Activated CD4-positive, alpha-beta T cell treated with anti-CD3 and anti-CD28 coated beads, Interleukin-2, amount 50 U/mL, for 4 hours (primary cell): ENCODE data around the gene RTL9.
"Not testable (repeated sequence)": the region's sequence is repeated elsewhere in the genome, so short reads cannot be mapped to it uniquely, and the experiment has no call there.

Experiments
- DNase-seq, 2 experiments: peaks; one replicate each; pipeline ENCODE4 v3.0.0-alpha.2; 2020

RTL9 gene

DNA sequence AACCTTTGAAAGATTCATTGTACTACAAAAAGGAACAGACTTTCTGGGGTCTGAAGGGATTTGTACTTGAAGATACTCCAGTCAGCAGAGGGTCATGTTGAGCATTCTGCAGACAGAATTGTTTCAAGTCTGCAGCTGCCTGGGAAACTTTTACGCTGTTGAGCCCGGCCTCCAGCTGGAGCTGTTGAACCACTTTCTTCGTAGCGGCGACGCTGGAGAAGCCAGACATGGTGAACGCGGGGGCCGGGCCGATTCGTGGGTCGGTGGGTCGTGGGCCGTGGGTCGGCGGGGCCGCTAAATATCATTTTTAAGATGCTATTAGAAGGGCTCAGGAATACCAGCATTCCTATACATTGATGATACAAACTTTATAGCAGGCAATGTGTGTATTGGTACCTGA lies 12.0 kb upstream of the RTL9 start:
- DNase-seq: no peak

DNA sequence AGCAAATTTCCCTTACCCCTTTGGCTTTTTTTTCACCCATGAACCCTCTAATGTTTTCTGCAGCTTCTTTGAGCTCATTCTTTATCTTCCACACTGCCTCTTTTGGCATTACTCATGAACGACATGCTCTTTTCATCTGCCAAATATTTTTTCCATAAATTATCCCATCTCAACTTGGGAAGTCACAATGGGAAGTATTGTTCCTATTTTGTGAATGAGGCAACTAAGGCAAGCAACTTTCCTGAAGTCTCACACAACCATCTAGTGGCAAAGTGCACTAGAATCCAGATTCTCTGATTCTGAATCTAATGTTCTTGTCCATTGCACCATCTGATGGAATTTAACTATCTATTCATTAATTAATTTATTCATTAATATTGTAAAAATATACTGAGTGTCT lies 625 bp downstream of the RTL9 start:
- no peak for DNase-seq

DNA sequence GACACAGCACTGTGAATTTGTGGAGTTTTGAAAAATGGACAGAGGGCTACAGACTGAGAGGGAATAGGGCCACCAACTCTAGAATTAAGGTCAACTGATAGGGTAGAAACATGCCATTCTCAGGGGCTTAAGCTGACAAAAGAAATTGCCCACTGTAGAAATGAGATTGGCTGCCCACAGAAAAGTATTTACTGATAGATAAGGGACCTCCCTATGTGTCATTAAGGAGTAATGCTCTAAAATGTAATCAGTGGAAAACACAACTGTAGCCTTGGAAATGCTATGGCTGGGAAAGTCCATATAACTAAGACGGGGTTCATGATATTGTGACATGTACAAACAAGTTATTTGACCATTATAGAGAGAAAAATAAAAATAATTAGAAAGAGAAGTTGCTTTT lies 4.6 kb downstream of the RTL9 start:
- DNase-seq: no peak

DNA sequence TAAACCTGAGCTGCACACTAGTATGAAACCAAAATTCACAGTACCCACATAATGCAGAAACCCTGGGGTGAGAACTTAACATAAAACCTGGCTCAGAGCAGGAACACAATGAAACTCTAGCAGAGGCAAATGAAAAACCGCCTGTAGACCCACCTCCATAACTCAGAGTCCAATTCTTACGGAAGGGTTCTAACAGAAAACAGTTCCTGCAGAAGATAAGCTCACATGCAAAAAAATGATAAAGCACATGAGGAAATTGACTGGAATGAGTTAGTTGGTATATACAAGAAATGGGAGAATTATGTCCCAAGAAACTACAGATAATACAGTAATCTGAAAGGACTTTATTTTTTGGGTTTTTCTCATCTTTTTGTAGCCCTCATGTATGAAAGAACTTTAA lies 14.7 kb downstream of the RTL9 start:
- no peak for DNase-seq

DNA sequence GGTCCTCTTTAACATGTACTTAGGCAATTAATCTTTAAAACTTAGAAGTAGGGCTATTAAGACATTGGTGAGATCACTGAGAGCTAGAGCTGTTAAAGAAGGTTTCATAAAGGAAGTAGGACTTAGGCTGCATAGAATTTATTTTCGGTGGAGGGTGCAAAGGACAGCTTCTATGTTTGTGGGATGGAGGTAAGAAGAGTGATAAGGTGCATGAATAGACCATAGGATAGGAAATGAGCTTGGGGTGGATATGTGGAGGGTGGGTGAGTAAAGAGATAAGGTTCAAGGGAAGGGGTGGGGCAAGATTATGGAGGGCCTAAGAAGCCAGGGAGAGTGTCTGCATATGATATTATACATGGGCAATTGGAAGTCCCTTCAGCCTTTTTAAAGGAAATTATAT lies 15.9 kb downstream of the RTL9 start:
- DNase-seq: no peak

DNA sequence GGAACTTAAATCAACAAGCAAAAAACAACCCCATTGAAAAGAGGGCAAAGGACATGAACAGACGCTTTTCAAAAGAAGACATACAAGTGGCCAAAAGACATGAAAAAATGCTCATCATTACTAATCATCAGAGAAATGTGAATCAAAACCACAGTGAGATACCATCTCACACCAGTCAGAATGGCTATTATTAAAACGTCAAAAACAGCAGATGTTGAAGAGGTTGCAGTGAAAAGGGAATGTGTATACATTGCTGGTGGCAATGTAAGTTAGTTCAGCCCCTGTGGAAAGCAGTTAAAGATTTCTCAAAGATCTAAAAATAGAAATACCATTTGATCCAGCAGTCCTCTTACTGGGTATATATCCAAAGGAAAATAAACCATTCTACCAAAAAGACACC lies 22.6 kb downstream of the RTL9 start:
- DNase-seq: no peak

DNA sequence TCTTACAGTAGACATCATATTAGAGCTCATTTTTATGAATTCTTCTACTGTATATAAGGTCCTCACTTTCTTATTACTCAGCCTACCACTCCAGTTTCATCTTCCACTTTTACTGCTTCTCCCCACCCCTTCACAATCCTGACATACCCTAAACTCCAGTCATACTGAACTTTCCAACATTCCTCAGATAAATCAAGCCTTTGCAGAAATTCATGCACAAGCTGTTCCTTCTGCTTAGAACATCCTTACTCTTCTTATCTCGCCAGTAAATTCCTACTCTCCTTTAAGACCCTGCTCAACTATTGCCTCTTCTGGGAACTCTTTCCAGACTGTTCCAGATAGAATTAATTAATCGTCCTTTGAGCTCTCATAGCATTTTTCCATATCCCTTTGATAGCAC lies 24.8 kb downstream of the RTL9 start:
- DNase-seq: no peak

DNA sequence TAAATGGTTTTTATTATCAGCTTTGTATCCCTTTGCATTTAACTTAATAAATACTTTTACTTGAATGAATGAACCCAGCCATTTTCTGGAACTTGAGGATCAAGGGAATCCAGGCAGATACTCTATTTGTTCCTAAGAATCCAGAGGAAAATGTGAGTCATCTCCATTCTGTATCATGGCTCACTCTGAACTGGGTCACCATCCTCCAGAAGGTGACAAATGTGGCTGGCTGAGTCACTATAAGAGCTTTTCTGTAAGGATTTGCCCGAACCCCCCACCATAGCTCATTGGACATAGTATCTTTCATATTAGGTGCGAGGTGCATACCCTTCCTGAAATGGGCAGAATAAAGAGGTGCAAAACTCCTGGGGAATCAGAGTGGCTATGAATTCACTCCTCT lies 25.8 kb downstream of the RTL9 start:
- DNase-seq: no peak

DNA sequence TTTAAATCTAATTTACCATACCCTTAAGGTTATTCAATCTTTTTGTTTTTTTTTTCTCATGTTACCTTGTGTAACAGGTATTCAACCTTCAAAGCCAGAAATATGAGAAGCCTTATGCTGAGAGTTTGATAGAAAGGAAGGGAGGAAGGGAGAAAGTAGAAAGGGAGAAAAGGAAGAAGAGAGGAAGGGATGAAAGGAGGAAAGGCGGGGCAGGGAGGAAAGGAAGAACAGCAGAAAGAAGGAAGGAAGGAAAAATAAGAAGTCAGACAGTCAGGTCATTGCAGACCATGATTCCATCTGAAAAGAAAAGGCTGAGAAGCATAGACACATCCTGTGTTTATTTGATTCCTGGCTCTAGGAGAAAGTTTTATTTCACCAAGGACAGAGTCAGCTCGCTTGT lies 30.9 kb downstream of the RTL9 start:
- no peak for DNase-seq

DNA sequence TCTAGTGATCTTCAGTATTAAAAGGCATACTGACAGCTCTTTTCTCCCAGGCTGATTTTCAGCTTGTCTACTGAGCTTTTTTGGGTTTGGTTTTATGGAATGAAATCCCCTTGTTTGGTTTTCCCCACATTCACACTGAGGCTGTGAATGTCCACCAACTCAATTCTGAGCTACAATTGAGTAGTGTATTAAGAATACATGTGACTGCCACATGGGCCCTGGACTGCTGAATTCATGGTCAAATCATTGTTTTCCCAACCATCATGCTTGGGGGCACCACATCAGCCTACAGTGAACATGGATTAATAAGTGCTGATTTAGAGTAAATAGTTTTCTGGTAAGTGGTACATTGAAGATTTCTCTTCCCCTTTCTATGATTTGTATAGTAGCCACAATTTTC lies 32.4 kb downstream of the RTL9 start:
- DNase-seq: no peak

DNA sequence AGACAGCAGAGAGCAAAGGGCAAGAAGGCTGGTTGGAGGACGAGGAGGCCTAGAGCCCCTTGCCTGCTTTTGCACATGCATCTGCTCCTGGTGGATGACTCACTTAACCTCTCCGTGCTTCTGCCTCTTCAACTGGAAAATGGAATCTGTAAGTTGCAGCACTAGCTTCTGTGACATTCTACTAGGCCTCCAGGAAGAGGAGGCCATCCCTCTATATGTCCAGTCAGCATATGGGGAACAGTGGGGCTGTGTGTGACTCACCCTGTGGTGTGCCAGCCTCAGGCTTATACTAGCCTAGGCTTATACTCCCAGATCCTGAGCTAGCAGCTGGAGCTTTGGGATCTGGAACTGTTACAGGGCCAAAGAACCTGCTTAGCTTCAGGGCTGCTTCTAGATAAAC lies 36.0 kb downstream of the RTL9 start:
- DNase-seq: no peak

DNA sequence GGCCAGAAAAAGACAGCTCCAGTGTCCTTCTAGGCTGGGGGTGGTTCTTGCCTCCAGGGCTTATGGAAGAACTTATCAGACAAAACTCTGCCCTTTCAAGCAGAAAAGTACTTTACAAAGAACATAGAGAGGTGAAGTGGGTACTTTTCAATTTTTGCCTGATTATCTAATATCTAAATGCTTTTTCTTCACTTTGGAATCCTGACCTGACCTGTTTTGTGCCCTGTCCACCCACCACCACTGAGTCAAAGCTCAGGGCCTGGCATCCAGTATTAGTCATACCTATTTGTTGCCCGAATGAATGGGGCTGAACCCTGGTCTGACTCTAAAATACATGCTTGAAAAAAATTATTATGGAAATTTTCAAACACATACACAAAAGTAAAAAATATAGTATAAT lies 37.2 kb downstream of the RTL9 start:
- no peak for DNase-seq

DNA sequence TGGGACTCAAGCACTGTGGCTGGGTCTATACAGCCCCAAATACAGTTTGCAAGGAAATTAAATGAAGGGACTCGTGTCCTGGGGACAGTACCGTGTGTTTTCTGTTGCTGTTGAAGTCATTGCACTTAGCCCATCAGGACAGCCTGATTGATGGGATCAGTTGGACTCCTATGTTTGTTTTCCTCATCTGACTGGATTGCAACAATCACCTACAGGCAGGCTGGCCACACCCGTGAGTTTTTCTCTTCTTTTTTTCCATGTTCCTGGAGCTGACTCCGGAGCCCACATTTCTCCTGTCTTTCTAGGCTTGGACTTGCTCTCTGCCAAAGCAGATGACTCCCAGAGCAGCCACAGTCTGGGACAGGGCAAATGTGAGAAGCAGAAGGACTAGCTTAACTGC lies 38.1 kb downstream of the RTL9 start:
- DNase-seq: no peak

DNA sequence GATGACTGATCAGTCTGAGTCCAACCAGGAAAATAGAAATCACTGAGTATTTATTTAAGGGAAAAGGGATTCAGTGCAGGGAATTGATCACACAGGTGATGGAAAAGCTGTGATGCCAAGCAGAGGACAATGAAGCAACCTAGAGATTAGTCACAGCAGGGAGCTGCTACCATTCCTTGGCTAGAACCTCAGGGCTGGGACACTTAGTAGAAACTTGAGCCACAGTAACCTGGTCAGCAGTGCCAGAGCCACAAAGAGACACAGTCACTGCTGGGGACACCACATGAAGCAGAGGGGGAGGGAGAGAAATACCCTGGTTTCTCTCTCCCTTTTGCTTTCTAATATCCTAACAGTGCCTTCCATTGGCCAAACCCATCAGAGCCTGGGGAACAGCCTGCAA lies 38.7 kb downstream of the RTL9 start:
- no peak for DNase-seq

DNA sequence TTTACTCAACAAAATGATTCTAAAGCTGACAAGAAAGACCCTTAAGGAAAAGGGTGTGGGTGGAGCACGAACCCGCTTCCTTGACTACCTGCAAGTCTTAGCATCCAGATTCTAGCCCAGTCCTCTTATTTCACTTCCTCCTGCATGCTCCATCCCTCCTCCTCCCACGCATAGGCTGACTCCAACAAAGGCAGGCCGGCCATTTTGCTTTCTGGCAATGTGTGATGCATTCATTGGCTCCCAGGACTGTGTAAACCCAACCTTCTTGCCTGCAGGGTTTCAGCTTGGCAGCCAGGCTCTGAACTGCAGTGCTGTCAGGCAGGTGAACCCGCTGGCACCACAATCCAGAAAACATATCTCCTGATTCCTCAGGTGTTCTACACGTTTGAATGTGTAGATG lies 39.3 kb downstream of the RTL9 start:
- no peak for DNase-seq

DNA sequence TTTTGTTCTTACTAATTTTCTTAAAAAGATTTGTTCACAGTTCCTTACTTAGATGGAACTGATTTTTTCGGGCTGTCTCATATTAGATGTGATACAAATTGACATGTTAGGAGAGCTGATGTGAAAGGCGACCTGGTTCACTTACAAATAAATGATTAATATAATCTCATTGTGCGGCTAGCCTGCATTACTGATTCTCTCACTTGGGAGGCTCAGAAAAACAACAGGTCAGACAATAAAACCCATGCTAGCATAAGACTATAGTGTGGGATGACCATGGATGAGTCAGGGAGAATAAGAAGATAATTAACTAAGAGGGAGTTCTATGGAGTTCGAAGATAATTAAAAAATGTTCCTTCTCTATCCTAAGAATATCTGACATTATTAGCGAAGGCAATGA lies 40.8 kb downstream of the RTL9 start:
- no peak for DNase-seq

DNA sequence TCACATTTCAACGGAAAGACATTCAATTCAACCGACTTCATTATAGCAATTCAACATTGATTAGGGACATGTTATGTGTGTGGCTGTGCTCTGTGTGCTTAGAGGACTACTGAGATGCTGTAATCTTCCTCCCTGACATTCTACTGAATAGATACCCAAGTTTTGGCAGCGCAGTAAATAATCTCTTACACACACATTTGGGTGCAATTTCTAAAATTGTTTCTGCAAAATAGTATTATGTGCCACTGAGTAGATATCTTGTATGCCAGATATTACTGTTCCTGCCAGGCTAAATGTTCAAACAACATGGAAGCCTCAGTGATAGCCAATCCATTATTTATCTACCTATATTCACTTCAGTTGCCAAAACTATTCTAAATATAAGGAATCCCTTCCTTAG lies 41.3 kb downstream of the RTL9 start:
- no peak for DNase-seq

DNA sequence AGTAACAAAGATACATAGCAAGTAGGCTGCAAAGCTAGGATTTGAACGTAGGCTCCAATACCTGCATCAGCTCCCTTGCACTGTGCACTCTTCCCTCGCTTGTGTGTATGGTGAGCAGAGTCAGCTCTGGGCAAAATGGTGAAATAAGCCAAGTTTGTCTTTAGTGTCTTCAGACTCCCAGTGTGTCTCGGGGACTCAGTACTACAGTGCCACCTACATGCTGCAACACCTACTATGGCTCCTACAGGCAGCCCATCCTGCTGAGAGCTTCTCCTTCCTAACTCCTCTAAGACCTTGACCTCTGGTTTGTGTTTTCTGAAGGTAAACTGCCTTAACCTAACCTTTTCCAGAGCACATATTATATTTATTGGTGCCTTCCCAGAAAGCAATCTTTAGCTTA lies 42.5 kb downstream of the RTL9 start:
- DNase-seq: no peak

DNA sequence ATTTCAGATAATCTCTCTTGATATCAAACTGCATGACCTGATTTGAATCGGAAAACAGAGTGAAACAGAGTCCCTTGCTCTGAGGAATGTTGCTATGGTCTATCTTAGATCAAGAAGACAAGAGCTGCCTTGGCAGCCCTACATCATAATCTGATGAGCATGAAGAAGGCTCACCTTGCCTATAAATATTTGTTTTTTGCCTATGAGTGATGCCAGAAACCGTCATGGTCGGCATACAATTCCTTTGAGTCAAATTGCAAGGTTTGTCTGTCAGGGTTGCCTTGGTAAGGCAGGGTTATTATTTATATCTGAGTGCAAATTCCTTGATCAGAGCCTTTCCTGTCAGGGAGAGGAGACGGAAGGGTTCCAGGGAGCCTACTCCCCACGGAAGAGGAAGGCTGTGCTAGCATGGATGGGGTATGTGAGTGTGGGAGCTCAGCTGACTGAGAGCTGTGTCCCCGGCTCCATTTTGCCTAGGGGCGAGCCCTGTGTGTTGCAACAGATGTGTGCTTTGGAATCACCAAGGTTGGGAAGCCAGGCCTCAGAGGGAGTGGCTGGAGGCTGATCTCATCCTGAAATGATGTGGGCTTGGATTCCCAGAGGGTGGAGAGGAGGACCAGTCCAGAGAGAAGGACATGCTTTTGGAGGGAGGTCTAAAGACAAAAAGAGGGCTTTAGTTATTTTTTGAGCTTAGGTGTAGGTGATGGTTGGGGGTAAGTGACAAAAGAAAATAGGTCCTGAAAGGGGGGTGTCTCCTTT lies 43.6 kb downstream of the RTL9 start:
- DNase-seq: no peak

DNA sequence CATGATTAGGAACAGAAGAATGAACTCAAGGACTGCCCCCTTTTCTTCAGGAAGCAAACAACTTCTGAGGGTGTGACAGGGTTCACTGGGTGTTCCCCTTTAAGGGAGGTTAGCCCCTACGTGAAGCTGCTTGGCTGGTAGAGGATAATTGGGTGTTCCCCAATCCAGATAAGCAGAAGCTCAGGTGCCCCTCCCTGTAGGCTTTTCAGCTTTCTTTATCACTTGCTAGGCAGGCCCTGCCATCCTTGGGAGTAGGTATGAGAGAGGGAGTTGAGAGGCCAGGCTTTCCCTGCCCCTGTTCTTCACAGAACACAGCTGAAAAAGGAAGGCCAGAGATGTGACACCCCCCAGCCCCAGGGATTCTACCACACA lies 44.2 kb downstream of the RTL9 start:
- DNase-seq: no peak

DNA sequence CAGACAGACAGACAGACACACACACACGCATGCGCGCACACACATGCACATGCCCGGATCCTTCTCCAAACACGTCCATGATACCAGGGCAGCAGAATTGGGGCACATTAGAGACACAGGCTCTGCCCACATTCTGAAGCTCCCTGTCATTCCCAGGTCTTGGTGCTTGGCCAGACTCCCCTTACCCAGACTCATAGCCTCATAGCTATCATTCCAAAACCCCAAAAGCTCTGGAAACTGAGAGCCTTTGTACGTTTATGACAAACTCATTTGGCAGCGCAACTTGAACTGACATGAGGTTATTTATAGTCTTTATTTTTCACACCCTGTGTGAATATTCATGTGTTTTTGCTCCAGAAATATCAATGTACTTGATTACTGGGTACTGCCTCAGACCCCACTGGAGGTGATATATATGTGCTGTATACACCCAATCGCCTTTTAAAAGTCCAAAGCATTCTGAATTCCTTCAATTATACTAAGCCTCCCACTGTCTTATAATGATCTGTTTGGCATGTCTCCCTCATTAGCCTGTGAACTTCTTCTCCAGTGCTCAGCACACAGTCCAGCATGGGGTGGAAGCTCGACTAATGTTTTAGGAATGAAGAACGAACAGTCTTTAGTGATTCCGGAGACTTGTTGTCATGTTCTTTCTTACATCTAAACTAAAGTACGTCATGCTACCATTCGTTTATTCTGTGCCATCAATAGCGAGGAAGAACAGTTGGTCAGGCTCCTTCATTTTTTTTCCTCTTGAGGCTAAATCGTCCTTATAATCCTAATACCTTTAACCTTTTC lies 45.0 kb downstream of the RTL9 start:
- DNase-seq: no peak

DNA sequence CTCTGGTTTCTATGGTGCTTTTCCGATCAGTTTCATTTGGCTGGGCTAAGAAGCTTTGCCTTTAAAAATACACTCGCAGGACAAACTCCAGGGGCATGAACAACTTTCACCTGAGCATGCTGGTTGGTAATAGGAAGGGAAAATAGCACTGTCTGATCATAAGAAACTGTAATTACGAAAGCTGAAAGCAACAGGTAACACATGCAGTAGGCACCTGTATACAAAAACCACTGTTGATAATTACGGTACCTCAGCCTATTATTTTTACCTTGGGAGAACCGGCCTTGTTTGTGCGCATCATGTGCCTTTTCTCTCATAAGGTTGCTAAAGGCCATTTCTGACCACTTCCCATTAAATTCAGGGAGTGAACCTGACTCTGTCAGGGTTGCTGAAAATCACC lies 45.7 kb downstream of the RTL9 start:
- DNase-seq: no peak

DNA sequence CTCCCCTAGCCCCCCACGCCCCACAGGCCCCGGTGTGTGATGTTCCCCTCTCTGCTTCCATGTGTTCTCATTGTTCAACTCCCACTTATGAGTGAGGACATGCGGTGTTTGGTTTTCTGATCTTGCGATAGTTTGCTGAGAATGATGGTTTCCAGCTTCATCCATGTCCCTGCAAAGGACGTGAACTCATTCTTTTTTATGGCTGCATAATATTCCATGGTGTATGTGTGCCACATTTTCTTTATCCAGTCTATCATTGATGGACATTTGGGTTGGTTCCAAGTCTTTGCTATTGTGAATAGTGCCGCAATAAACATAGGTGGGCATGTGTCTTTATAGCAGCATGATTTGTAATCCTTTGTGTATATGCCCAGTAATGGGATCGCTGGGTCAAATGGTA lies 47.6 kb downstream of the RTL9 start:
- DNase-seq: not testable (repeated sequence)

DNA sequence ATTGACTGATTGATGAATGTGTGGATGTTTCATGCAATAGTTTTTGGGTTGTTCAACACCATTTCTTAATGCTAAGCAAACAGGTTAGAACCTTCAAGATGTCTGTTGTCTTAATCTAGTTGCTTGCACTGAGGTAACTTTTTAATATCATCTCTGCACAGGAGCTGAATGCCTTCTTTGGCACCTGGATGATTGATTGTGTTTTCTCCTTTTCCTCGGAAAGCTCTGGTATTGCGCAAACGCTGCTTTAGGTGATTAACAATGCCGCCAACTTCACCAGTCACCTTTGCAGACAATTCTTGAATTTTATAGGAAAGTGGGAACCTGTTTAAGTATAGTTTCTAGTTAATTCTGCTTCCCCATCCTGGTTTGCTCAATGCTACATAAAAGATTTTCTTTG lies 48.2 kb downstream of the RTL9 start:
- no peak for DNase-seq
